GM21717 (cell line): ENCODE data around the gene INTS4.
"Not testable (repeated sequence)": the region's sequence is repeated elsewhere in the genome, so short reads cannot be mapped to it uniquely, and the experiment has no call there.

ENCODE experiments used
- ATAC-seq: cut with Tn5 transposase; IDR thresholded peaks from one replicate; pipeline ENCODE4 v1.9.1; 2021; ENCODE audit warnings: mild to moderate bottlenecking, moderate library complexity; ENCODE audit not compliant: unreplicated experiment

INTS4 gene

DNA sequence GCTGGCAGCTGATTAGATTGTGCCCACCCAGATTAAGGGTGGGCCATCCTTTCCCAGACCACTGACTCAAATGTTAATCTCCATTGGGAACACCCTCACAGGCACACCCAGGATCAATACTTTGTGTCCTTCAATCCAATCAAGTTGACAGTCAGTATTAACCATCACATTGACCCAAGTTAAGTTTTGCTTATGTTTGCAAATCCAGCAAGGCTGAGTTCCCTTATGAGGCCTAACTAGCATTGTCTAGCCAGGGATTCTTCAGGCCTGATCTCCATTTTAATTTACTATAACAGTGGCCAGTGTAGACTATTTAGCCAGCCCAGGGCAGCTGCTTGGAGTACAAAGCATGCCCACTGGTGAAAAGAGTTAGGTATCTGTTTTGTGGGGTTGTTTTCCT is 30.9 kb upstream of the INTS4 start:
- no peak for ATAC-seq

DNA sequence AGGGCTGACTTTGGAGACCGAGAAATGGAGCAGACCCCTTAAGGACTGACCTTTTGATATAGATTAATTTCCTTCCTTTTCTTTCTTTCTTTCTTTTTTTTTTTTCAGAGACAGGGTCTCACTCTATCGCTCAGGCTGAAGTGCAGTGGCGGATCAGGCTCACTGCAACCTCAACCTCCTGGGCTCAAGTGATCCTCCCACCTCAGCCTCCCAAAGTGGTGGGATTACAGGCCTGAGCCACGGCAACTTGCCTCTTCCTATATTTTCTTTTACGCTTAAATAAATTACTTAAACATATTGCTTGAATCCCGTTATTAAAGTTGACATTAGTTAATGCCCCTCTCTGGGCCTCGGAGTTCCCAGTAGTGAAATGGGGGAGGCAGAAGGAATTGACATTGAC is 29.0 kb upstream of the INTS4 start:
- ATAC-seq, result no peak

DNA sequence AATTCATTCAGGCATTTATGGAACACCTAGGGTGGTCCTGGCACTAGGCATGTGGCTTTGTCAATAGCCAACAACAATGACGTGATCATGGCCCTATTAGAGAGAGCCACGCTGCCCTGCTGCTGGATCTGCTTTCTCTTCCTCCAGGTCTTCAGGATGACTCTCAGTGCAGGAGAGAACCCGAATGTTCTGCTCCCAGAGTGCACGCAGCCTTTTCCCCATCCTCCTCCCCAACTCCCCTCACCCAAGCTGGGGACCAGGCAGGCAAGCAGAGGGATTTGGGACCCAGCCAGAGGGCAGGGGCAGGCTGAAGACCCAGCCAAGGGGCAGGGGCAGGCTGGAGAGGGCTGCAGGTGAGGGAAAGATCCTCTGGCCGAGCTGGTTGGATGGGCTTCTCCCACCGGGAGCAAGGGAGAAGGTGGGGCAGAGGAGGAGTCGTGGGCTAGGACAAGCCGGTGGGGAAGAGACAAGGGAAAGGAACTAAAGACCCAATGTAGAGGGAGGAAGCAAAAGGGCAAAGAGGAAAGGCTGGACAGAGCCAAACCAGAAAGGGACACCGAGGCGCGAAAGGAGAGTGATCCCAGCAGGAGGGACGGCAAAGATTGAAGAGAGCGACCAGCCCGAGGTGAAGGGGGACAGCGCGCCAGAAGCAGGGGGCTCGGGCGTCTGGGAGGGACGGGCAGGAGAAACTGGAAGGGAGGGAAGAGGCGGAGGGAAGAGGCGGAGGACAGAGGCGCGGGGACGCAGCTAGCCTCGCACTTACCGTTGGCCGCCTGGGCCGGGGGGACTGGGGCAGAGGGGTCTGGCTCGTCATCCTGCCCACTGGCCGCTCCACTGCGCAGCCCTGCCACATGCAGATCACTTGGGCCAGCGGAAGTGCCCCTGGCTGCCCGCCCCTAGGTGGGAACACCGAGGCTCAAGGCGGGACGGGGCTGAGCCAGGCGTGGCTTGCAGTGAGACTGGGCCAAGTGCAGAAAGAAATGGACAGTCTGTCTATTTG is 28.2 kb upstream of the INTS4 start, which contains the start of gene KCTD14:
KCTD14 (minus strand) TSS at position 880 of the 1,000 bp plus-strand sequence; CDS start at position 853, 27 bp downstream.
- ATAC-seq, result no peak

DNA sequence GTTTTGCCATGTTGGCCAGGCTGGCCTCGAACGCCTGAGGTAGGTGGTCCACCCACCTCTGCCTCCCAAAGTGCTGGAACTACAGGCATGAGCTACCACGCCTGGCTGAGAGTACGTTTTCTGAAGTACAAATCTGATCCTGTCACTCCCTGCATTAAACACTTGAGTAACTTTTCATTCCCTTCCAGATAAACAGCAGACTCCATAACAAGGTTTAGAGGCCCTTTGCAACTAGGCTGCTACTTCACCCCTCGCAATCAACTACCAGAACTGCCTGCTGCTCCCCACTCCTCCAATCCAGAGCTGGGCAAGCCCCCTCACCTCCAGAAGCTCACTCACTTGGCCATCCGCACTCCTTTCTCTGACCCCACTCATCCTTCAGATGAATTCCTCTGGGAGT is 27.1 kb upstream of the INTS4 start:
- ATAC-seq, result no peak

DNA sequence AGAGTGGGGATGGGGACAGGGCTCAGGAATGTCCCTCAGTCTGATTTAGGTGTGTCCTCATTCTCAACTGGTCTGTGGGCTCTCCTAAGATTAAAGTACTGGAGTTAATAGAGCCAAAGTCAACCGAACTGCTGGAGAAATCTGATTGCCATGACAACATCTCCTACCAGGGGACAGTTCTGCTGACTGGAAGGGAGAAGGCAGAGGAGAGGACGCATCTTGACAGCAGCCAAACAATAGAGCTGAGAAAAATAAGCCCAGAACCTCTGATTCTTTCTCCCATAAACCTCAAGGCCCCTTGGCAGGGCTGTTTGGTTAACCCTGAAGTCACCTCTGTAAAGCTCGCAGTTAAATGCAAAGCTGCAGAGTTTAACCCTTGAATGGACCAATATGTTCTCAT is 25.8 kb upstream of the INTS4 start:
- ATAC-seq, result no peak

DNA sequence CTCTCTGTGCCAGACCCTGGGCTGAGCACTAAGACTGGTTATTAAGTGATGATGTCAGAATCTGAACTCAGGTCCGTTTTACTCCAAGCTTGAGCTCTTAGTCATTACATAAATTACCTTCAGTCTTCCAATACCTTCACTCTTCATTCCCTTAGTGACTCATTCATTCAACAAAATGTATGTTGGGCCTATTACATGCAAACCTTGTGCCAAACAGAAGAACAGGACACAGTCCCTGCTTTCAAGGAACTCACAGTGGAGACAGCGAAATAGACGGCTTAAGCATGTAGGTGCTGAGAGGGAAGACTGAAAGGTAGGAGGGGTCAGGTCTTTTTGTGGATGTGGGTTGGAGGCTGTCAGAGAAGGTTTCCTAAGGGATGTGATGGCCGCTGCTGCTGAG is 25.3 kb upstream of the INTS4 start:
- ATAC-seq, result no peak

DNA sequence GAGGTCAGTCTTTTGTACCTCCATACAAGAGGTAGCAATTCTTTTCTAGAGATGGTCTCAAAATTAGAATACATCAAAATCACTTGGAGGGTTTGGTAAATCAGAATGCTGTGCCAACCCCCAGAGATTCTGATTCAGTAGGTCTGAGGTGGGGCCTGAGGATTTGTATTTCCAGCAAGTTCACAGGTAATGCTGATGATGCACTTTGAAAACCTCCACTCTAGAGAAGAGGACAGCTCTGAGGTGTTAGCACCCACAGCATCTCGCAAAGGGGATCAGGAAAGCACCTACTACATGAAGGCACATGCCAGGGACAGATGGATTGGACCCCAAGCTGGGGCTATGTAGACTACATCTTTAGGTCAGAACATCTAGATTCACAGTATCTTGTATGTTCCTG is 21.4 kb upstream of the INTS4 start:
- no peak for ATAC-seq

DNA sequence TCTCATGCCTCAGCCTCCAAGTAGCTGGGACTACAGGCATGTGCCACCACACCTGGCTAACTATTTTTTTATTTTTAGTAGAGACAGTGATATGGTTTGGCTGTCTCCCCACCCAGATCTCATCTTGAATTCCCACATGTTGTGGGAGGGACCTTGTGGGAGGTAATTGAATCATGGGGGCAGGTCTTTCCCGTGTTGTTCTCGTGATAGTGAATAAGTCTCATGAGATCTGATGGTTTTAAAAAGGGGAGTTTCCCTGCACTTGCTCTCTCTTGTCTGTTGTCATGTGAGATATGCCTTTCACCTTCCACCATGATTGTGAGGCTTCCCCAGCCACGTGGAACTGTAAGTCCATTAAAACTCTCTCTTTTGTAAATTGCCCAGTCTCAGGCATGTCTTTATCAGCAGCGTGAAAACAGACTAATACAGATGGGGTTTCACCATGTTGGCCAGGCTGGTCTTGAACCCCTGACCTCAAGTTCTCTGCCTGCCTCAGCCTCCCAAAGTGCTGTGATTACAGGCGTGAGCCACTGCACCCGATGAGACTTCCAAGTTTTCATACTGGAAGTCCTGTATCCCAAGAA is 20.6 kb upstream of the INTS4 start:
- not testable (repeated sequence) for ATAC-seq

DNA sequence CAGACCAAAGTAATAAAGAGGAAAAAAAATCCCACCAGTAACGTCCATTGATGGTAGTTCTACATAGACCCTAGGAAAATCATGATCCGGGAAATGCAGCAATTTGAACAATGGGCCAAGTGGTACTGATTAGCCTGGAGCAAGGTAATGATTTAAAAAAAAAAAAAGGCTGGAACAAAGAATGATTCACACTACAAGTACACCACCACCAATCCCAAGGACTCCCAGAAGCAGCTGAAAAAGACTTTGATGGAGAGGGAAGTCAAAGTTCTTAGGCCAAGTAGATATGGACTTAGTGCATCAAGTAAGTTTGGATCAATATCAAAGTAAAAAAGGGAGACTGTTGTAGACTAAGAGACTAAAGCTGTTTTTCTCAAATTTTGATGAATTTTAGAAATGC is 16.8 kb upstream of the INTS4 start:
- no peak for ATAC-seq

DNA sequence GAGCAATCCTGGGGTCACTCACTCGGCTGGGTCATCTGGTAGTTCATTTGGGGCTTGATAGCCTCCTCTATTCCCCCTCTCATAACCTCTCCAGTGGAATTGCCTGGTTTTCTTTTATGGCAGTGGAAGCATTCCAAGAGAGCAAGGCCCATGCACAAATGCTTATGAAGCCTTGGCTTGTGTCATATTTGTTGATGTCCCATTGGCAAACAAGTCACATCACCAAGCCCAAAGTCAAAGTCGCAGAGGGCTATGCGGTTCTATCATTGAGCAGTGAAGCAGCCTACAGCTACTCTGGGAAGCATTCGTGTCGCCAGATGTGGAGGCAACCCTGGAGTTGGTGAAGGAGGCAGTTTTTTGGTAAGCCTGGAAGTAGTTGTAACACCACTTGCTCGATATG is 16.3 kb upstream of the INTS4 start:
- no peak for ATAC-seq

DNA sequence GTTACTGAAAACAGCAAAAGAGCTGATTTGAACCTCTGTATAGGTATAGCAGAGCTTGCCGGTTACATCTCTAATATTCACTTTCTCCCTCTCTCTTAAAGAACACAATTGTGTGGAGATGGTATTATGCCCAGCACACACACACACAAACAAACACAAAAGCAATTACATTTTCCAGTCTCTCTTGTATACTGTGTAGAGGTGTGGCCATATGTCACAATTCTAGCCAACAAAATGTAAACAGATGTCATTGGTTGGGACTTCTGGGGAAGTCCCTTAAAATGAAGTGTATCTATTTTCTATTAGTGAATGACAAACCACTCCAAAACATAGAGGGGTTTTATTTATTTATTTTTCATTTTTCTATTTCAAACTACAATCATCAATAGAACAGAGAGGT is 15.8 kb upstream of the INTS4 start:
- ATAC-seq, result no peak

DNA sequence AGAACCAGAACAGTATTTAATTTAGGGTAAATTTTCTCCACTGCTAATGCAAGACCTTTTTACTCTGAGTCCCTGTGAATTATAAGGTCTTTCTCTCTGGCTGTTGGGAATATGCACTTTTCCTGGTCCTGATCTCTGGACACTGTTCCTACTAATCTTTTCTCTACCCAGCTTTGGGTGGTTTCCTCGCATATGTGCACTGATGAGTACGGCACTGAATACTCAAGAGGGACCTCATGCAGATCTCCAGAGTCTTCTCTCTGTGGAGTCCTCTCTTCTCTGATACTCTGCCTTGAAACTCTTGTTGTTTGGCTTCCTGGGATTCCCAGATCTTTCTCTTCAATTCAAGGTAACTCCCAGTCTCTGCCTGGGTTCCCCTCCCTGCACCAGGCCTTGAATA is 14.6 kb upstream of the INTS4 start:
- no peak for ATAC-seq

DNA sequence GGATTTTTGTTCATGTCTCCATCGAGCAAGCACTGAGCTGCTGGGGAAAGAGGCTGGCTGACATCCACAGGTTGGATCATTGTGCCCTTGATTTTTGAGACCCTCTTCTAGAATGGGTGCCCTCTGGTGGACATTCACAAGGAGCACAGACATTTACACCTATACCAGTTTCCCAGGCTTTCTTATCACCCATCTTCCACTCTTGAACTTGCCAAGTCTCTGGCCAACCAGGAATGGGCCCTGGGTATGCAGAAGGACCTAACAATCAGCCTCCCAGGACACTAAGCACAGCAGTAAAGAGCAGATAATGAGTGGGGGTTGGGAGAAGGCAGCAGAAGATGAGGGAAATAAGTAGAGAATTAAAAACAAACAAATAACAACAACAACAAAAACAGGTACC is 5.7 kb upstream of the INTS4 start:
- no peak for ATAC-seq

DNA sequence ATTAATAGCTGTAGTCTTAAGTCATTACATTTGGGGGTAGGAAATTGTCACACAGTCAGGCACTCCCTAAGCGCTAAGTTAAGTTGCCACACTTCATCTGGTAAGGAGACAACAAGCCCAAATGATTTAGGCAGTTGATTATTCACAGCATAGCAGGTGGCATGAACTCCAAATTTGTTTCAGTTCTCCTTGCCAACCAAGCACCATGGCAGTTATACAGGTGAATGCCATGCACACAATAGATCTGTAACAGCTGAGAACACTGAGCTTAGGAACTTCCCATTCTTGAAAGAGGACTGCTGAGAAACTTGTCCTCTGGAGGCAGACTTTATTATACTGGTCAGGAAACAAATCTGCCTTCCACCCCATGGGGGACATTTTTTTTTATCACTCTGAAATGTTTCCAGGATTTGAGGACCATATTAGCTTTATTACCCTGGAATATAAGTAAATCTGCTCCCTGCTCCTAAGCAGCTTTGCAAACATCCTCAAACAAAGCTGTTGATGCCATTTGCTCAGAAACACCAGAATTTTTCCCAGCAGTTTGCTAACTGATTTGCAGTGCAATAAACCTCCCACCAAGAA is 5.1 kb upstream of the INTS4 start:
- ATAC-seq, result no peak

DNA sequence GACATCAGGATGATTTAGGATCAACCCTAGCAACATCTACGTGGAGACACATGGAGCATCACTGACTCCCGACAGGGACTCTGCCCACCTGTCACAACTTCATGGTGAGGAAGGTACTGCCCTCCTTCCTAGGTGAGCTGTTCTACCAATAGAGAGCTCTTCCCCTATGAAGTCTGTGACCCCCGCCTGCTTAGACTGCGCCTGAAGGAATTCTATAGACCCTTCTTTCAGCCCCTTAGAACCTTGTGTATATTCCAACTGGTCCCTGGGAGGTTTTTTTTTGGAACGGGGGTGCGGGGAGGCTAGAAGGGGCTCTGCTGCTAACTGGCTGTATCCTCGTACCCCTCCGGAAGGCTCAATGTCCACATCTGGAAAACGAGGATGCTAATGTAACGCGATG is 566 bp downstream of the INTS4 start:
- no peak for ATAC-seq

DNA sequence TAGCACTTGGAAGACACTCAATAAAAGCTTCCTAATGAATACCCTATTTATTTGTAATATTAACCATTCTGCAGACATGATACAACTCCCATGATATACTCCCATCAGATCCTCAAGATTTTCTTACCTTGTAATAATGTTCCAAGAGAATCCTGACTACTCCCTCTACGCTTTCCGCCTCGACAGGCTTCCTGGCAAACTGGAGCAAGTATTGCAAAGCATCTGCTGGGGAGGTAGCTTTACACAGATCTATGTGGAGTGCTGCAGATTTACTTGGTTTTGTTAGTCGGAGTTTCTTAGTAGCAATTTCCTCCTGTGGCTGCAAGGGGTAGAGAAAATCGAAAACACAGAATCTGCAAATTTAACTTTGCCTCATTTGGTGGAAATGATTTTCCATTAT is 3.5 kb downstream of the INTS4 start:
- no peak for ATAC-seq

DNA sequence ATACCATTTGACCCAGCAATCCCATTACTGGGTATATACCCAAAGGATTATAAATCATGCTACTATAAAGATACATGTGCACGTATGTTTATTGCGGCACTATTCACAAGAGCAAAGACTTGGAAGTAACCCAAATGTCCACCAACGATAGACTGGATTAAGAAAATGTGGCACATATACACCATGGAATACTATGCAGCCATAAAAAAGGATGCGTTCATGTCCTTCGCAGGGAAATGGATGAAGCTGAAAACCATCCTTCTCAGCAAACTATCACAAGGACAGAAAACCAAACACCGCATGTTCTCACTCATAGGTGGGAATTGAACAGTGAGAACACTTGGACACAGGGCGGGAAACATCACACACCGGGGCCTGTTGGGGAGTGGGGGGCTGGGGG is 8.0 kb downstream of the INTS4 start:
- not testable (repeated sequence) for ATAC-seq

DNA sequence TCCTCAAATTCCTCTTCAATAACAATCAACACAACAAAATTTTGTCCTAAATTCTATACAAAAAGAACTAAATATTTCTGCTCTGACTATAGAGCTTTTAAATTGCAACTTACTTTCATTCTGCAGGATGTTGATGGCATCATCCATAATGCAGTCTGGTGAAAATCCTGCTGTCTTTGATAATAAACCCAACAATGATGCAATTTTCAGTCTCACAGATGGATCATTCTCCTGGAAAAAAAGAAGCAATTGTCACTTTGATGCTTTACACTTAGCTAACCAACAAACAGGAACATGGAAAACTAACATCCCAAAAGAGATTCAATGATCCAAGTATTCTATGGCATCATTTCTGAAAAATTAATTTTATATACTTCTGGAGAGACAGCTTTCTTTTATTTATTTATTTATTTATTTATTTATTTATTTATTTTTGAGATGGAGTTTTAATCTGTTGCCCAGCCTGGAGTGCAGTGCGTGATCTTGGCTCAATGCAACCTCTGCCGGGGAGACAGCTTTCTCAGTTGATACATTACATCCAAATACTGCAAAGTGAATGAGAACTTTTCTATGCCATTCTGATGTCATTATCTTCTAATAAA is 13.0 kb downstream of the INTS4 start:
- ATAC-seq, result no peak

DNA sequence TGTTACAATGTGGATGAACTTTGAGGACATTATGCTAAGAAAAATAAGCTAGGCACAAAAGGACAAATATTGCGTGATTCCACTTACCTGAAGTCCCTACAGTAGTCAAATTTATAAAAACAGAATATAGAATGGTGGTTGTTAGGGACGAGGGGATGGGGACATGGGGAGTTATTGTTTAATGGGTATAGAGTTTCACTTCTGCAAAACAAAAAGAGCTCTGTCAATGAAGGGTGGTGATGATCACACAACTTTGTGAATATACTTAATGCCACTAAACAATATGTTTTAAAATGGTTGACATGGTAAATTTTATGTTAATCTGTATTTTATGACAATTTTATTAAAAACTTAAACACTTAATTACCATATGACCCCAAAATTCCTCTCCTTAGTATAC is 26.1 kb downstream of the INTS4 start:
- ATAC-seq, result no peak

DNA sequence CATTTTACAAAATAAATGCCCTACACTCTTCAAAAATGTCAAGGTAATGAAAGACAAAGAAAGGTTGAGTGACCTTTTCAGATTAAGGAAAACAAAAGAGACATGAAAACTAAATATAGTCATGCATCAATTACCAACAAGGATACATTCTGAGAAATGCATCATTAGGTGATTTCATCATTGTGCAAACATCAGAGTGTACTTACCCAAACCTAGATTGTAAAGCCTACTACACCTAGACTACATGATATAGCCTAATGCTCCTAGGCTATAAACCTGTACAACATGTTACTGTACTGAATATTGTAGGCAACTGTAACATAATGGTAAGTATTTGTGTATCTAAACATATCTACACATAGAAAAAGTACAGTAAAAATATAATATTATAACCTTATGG is 26.7 kb downstream of the INTS4 start:
- no peak for ATAC-seq

DNA sequence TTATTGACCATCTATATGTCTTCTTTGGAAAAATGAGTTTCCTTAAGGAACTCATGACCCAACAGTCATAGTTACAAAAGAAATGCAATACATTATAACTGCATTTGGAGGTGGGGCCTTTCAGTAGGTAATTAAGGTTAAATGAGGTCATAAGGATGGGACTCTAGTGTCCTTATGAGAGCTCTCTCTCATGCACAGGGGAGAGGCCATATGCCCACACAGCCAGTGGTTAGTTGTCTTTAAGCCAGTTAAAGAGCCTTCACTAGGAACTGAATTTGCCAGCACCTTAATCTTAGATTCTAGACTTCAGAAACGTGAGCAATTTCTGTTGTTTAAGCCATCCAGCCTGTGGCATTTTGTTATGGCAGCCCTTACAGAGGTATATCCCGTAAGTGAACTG is 27.3 kb downstream of the INTS4 start:
- no peak for ATAC-seq

DNA sequence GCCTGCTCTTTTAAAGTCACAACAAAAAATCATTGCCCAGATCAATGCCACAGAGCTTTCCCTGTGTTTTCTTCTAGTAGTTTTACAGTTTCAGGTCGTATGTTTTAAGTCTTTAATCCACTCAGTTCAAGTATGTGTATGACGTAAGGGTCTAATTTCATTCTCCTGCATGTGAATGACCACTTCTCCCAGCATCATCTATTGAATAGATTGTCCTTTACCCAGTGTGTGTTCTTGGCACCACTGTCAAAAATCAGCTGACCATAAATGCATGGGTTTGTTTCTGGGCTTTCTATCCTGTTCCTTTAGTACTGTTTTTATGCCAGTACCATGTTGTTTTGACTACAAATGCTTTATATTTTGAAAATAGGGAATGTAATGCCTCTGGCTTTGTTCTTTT is 28.1 kb downstream of the INTS4 start:
- no peak for ATAC-seq
